Measurements from ENCODE around the gene PPM1D.

DNA sequence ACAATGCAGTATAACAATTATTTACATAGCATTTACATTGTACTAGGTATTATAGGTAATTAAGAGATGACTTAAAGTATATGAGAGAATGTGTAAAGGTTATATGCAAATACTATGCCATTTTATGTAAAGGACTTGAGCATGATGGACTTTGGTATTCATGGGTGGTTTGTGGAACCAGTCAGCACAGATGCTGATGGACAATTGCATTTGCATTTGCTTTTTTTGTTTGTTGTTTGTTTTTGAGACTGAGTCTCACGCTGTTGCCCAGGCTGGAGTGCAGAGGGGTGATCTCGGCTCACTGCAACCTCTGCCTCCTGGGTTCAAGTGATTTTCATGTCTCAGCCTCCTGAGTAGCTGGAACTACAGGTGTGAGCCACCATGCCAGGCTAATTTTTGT lies 113.6 kb downstream of the PPM1D start:
- TF ChIP-seq, protein P1, sequence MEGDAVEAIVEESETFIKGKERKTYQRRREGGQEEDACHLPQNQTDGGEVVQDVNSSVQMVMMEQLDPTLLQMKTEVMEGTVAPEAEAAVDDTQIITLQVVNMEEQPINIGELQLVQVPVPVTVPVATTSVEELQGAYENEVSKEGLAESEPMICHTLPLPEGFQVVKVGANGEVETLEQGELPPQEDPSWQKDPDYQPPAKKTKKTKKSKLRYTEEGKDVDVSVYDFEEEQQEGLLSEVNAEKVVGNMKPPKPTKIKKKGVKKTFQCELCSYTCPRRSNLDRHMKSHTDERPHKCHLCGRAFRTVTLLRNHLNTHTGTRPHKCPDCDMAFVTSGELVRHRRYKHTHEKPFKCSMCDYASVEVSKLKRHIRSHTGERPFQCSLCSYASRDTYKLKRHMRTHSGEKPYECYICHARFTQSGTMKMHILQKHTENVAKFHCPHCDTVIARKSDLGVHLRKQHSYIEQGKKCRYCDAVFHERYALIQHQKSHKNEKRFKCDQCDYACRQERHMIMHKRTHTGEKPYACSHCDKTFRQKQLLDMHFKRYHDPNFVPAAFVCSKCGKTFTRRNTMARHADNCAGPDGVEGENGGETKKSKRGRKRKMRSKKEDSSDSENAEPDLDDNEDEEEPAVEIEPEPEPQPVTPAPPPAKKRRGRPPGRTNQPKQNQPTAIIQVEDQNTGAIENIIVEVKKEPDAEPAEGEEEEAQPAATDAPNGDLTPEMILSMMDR (IDR thresholded peaks at IDR 0.05) = no peak
- no peak for TF ChIP-seq POLR2A (IDR thresholded peaks at IDR 0.05)

All from prostate gland (tissue), 2 donors.